Heart right ventricle (tissue), 16 donors: ENCODE results near the gene PLBD2. TPM values are rescaled to one million over a fixed set of nuclear protein-coding genes. Genes with fewer than 3 reads are reported as not detected.

Experiments used
- ATAC-seq, 8 donors: fragments of 200-7000 bp; cut with Tn5 transposase; one replicate each; pipeline ENCODE4 v1.9.1; 2020; ENCODE audit warnings: mild to moderate bottlenecking in 8 of 8, moderate library complexity in 8 of 8, moderate number of reproducible peaks in 1 of 8
- DNase-seq, 2 donors: peaks; one replicate each; pipeline ENCODE4 v3.0.0-alpha.2; 2020
- H3K27ac ChIP-seq, 10 donors: fragments of 200-600 bp; sonication (generic) in 2 of 10; one replicate each; pipeline versions ENCODE4 v1.5.0 to v1.8.0; 2020 to 2022; ENCODE audit warnings: mild to moderate bottlenecking in 3 of 10
- H3K27me3 ChIP-seq, 7 donors: fragments of 200-600 bp; one replicate each; pipeline ENCODE4 v1.8.0; 2021 to 2022; ENCODE audit warnings: mild to moderate bottlenecking in 2 of 7
- H3K36me3 ChIP-seq, 9 donors: fragments of 200-600 bp; sonication (generic) in 1 of 9; one replicate each; pipeline versions ENCODE4 v1.5.0 to v1.8.0; 2020 to 2022; ENCODE audit warnings: mild to moderate bottlenecking in 2 of 9
- H3K4me1 ChIP-seq, 9 donors: fragments of 200-600 bp; sonication (generic) in 1 of 9; one replicate each; pipeline versions ENCODE4 v1.5.0 to v1.8.0; 2020 to 2022; ENCODE audit warnings: mild to moderate bottlenecking in 4 of 9
- H3K4me3 ChIP-seq, 10 donors: fragments of 200-600 bp; sonication (generic) in 2 of 10; one replicate each; pipeline versions ENCODE4 v1.5.0 to v1.8.0; 2020 to 2022; ENCODE audit warnings: mild to moderate bottlenecking in 7 of 10, moderate library complexity in 2 of 10
- H3K9me3 ChIP-seq, 11 donors: fragments of 200-600 bp in 10 of 11; sonication (generic) in 2 of 11; one replicate each; pipeline versions ENCODE4 v1.5.0 to v1.8.0; 2013 to 2022; ENCODE audit warnings: mild to moderate bottlenecking in 2 of 11, control low read depth in 1 of 11, moderate library complexity in 1 of 11
- WGBS, 2 donors: extraction: QIAGEN DNeasy Blood & Tissue Kit; methylation state at CpG; one replicate each; pipeline ENCODE4 v1.1.7; 2013; ENCODE audit warnings: inconsistent platforms in 1 of 2; 5-methylcytosine and 5-hydroxymethylcytosine counted together
- intact Hi-C, 10 donors: fragments of 100-400 bp; cut with DNase I; formaldehyde crosslinking; loops; one replicate each; pipeline versions ENCODE4 v1.11.1 to v1.14.2; 2022
- polyA plus RNA-seq, 2 donors: library from polyadenylated mRNA; stranded (reverse); fragments of 200-250 nt; gene quantifications; one replicate each; pipeline ENCODE4 v1.2.3, GENCODE V29; 2013
- total RNA-seq, 10 donors: library from RNA; stranded (reverse); fragmentation: NEBNext Ultra II Directional in 3 of 10; extraction: Animal tissue kit (Norgen Biotek cat#: 25700) in 3 of 10; gene quantifications; one replicate each; pipeline versions ENCODE4 v1.2.1 to v1.2.4, GENCODE V29; 2021 to 2023
- TF ChIP-seq, protein P1 (sequence below), 9 donors: fragments of 200-600 bp; sonication (generic) in 2 of 9; IDR thresholded peaks; one replicate each; pipeline versions ENCODE4 v1.5.0 to v1.8.0; 2021 to 2022; ENCODE audit warnings: antibody characterized with exemption in 9 of 9, mild to moderate bottlenecking in 5 of 9, moderate library complexity in 1 of 9
- donor health status: Arrhythmogenic right ventricular cardiomyopathy.
- donor health status: ischemic (EF 13 %, LVEDD 7.1; RV severe dilation, severe dysfunction).
- donor health status: healthy with polysubstance abuse.
- donor health status: DM: no; HTN: yes; CAD: no.
- donor health status: DM: no; HTN: no; CAD: no.
- donor health status: ischemic (EF 25% LVEDD 6.9; RV normal size, moderate dysfunction).
- donor health status: ischemic (EF 25% LVEDD 5.7; RV mildly dilated, moderate dysfunction).
- donor health status: healthy.
- donor health status: DM: yes; HTN: yes; CAD: no.
- donor health status: Ischemic cardiomyopathy.
- donor health status: ischemic (EF 35%, LVEDD 5.7; RV mildly dilated, moderate dysfunction).
- donor health status: nonischemic (EF 11% LVEDD 7.7; RV severe dilation, severe dysfunction).
- donor health status: DM: yes; HTN: yes; CAD: no.
- donor health status: PGD.
- donor health status: ischemic (EF 29% LVEDD 5.4; RV normal size, mild dysfunction).
- donor health status: nonischemic (EF 23%, LVEDD 6.1; RV moderate dilation, normal function).

Gene PLBD2
- total and polyA plus RNA-seq, 12 donors: 13.0 to 53.9 (median 35.4) TPM

DNA sequence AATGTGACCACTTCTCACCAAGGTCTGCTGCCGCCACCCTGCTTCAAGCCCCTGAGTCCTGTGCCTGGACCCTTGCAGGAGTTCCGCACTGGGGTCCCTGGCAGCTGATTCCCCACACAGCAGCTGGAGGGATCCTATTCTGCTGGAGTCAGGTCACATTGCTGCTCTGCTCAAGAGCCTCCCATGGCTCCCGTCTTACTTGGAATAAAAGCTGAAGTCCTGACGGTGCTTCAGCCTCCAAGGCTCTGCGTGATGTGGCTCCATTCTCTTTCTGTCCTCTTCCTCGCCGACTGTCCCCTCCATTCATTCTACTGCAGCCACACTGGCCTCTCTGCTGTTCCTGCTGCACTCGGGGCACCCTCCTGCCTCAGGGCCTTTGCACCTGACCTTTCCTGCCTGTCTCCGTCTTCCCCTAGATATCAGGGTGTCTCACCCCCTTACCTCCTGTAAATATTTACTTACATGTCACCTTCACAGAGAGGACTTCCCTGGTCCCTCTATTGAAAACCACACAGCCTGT lies 56.2 kb downstream of the PLBD2 start:
- no peak for DNase-seq
- H3K9me3 ChIP-seq: no peaks in the 10 kb centered on the region
- TF ChIP-seq, protein P1, sequence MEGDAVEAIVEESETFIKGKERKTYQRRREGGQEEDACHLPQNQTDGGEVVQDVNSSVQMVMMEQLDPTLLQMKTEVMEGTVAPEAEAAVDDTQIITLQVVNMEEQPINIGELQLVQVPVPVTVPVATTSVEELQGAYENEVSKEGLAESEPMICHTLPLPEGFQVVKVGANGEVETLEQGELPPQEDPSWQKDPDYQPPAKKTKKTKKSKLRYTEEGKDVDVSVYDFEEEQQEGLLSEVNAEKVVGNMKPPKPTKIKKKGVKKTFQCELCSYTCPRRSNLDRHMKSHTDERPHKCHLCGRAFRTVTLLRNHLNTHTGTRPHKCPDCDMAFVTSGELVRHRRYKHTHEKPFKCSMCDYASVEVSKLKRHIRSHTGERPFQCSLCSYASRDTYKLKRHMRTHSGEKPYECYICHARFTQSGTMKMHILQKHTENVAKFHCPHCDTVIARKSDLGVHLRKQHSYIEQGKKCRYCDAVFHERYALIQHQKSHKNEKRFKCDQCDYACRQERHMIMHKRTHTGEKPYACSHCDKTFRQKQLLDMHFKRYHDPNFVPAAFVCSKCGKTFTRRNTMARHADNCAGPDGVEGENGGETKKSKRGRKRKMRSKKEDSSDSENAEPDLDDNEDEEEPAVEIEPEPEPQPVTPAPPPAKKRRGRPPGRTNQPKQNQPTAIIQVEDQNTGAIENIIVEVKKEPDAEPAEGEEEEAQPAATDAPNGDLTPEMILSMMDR (IDR thresholded peaks at IDR 0.05): no peak
- H3K27ac ChIP-seq: no peak overlapping the region
- H3K27me3 ChIP-seq: peaks cover 0 to 6% (median 0%) of the 10 kb centered on the region in 7 donors
- ATAC-seq: no peak
- no peaks in the 10 kb centered on the region for H3K36me3 ChIP-seq
- 82 to 85% methylated on average over 9 of the region's 9 CpGs for WGBS, 2 donors
- intact Hi-C loops: no loop called here
- H3K4me3 ChIP-seq: no peak overlapping the region
- peaks cover 0 to 21% (median 0%) of the 10 kb centered on the region in 9 donors for H3K4me1 ChIP-seq

- TF ChIP-seq, protein P1 (IDR thresholded peaks at IDR 0.05): no peak
- H3K36me3 ChIP-seq: no peaks in the 10 kb centered on the region
- peak overlapping the region in 2 of 10 donors; percentile 28 to 73 for H3K27ac ChIP-seq
- DNase-seq: no peak
- no peaks in the 10 kb centered on the region for H3K27me3 ChIP-seq
- H3K4me3 ChIP-seq: no peak overlapping the region
- ATAC-seq: peak in 5 of 8 donors; percentile 17 to 58 (median 30)
- intact Hi-C loops: no loop called here
- H3K4me1 ChIP-seq: peaks cover 0 to 21% (median 0%) of the 10 kb centered on the region in 9 donors
- H3K9me3 ChIP-seq: no peaks in the 10 kb centered on the region
- 54 to 55% methylated on average over 6 of the region's 6 CpGs for WGBS, 2 donors
Observed at GRCh38 chr12:113416091-113416754, 57.8 kb downstream of the PLBD2 start.

DNA sequence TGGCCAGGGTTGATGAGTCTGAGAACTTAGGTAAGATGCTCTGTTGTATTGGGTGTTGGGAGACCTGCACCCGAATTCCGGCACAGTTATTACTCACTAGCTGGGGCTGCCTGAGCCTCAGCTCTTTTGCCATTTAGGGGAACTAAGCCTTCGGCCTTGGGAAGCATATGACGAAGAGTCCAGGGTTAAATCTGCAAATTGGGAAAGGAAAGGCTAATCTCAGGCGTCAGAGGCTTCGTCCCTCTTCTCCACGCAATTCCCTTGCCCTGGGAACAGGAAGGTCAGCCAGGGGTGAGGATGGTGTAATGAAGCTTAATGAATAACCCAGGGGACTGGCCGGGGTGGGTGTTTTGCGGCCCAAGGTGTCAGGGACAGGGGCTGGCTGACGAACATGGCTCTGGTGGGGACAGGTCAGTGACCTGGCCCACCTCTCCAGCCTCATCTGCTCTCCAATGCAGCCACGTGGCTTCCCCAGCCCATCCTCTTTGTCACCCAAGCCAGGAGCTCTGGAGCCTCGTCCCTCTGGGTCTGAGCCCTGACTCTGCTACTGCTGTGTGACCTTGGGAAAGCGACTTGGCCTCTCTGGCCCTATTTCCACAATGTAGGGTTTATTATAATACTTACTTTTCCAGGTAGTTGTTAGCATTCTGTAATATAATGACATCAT lies 60.0 kb downstream of the PLBD2 start:
- DNase-seq: peak in 1 of 2 donors; percentile 16
- Histone ChIP-seq H3K4me1 (peaks cover 0 to 40% (median 9%) of the 10 kb centered on the region in 9 donors), H3K4me3 (no peak overlapping the region), H3K36me3 (no peaks in the 10 kb centered on the region), H3K27me3 (no peaks in the 10 kb centered on the region), H3K9me3 (no peaks in the 10 kb centered on the region), H3K27ac (peak overlapping the region in 1 of 10 donors; percentile 69)
- peak in 1 of 8 donors; percentile 28 for ATAC-seq
- TF ChIP-seq, protein P1 (IDR thresholded peaks at IDR 0.05): no peak
- intact Hi-C loops: no loop called here
- WGBS, 2 donors: 37 to 42% methylated on average over 13 of the region's 13 CpGs

DNA sequence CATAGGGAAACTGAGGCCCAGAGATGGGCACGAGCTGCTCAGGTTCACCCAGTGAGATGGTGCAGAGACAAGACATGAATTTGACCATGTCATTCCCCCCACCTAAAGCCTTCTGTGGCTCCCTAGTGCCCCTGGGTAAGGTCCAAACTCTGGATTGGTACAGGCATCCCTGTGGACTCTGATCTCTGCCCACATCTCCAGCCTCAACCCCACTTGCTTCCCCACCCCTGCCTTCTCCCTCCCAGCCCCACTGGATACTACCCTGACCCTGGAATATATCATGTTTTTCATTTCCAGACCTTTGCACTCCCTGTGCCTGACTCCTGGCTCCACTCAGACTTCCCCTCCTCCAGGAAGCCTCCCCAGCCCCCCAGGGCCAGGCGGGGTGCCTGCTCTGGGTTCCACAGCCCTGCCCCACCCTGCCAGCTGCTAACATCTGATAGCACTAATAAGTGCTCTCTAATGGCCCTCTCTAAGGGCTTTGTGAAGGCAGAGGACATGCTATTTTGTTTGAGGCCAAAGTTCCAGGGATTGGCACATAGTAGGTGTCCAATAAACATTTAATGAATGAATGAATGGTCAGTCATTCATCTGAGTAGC lies 62.7 kb downstream of the PLBD2 start:
- peaks cover 0 to 50% (median 9%) of the 10 kb centered on the region in 9 donors for H3K4me1 ChIP-seq
- H3K27me3 ChIP-seq: no peaks in the 10 kb centered on the region
- no peaks in the 10 kb centered on the region for H3K36me3 ChIP-seq
- H3K27ac ChIP-seq: peak overlapping the region in 1 of 10 donors; percentile 93
- WGBS, 2 donors: 68 to 76% methylated on average over 2 of the region's 2 CpGs
- intact Hi-C loops: loop anchor here in 8 of 10 donors (5.0 to 10.0 kb wide), 4 partner anchors 106 to 226 kb away; no protein-coding TSS in a partner anchor
- H3K9me3 ChIP-seq: no peaks in the 10 kb centered on the region
- TF ChIP-seq, protein P1 (IDR thresholded peaks at IDR 0.05): no peak
- no peak overlapping the region for H3K4me3 ChIP-seq
- DNase-seq: no peak
- no peak for ATAC-seq
